Measurements from ENCODE around the gene DCAF4. TPM values are rescaled to one million over a fixed set of nuclear protein-coding genes. Genes with fewer than 3 reads are reported as not detected.

DCAF4 gene
- total and polyA plus RNA-seq, 3 donors from 2014 or later = 19.2 to 38.0 (median 35.6) TPM

DNA sequence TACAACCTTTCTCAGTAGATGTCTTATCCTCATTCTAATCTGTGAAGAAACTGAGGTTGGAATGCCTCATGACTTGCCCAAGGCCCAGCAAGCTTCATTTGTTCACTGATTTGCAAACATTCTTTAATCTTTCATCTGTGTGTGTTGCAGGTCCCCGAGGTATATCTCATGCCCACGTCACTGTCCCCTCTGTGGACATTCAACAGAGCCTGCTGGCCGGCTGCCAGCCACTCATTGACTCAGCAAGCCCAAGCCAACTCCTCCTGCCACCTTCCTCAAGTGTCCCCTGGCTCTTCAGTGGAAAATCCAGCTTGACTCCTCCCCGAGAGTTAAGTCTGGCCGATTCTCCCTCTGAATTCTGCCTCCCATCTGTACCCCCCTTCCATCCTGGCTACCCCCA lies 1.9 kb upstream of the DCAF4 start:
- Histone ChIP-seq H3K9me3 (no peaks in the 10 kb centered on the region), H3K27me3 (no peaks in the 10 kb centered on the region), H3K4me1 (peaks cover 5% of the 10 kb centered on the region), H3K36me3 (ENCODE audit: low read depth, missing control alignments) (no peaks in the 10 kb centered on the region), H3K27ac (no peak overlapping the region), H3K4me3 (no peak overlapping the region)
- 44 to 49% methylated on average over 5 of the region's 5 CpGs for WGBS, 2 donors
- DNase-seq = no peak
- TF ChIP-seq, protein P1, sequence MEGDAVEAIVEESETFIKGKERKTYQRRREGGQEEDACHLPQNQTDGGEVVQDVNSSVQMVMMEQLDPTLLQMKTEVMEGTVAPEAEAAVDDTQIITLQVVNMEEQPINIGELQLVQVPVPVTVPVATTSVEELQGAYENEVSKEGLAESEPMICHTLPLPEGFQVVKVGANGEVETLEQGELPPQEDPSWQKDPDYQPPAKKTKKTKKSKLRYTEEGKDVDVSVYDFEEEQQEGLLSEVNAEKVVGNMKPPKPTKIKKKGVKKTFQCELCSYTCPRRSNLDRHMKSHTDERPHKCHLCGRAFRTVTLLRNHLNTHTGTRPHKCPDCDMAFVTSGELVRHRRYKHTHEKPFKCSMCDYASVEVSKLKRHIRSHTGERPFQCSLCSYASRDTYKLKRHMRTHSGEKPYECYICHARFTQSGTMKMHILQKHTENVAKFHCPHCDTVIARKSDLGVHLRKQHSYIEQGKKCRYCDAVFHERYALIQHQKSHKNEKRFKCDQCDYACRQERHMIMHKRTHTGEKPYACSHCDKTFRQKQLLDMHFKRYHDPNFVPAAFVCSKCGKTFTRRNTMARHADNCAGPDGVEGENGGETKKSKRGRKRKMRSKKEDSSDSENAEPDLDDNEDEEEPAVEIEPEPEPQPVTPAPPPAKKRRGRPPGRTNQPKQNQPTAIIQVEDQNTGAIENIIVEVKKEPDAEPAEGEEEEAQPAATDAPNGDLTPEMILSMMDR (IDR thresholded peaks at IDR 0.05) = no peak
- TF ChIP-seq POLR2A (IDR thresholded peaks at IDR 0.05) = no peak
- intact Hi-C loops (cut with DNase I; ENCODE audit: low total_unique reads) = no loop called here

DNA sequence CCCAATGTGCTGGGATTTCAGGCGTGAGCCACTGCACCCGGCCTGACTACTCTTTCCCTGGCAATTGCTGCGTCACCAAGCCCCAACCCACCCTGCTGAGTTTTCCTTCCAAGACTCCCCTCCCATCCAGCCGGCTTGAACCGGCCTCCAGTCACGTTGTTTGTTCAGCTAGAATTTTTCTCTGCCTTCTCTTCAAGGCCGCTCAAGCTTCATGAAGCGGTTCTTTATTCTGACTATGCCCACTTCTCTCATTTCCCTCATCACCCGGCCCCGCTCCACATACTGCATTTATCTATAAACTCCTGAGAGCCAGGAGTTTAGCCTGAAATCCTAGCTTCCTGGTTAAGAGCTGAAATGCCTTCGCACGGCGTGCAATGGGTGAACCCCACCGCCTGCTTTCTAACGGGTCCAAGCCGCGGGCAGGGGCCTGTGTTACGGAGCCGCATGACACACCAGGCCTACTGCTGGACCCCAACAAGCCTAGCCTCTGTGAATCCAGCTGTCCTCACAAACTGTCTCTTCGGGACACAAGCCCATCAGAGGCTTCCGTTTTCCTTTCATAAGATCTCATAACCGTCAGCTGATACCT lies 999 bp upstream of the DCAF4 start:
- H3K36me3 ChIP-seq (ENCODE audit: low read depth, missing control alignments) = no peaks in the 10 kb centered on the region
- no peaks in the 10 kb centered on the region for H3K9me3 ChIP-seq
- peak overlapping the region; percentile 71 to 81 for H3K27ac ChIP-seq
- H3K4me3 ChIP-seq = peak overlapping the region; percentile 57 to 85
- peaks cover 5% of the 10 kb centered on the region for H3K4me1 ChIP-seq
- intact Hi-C loops (cut with DNase I; ENCODE audit: low total_unique reads) = no loop called here
- TF ChIP-seq POLR2A (IDR thresholded peaks at IDR 0.05) = no peak
- TF ChIP-seq, protein P1 (IDR thresholded peaks at IDR 0.05) = no peak
- WGBS, 2 donors = 35 to 39% methylated on average over 22 of the region's 22 CpGs
- H3K27me3 ChIP-seq = no peaks in the 10 kb centered on the region
- peak; percentile 54 for DNase-seq

DNA sequence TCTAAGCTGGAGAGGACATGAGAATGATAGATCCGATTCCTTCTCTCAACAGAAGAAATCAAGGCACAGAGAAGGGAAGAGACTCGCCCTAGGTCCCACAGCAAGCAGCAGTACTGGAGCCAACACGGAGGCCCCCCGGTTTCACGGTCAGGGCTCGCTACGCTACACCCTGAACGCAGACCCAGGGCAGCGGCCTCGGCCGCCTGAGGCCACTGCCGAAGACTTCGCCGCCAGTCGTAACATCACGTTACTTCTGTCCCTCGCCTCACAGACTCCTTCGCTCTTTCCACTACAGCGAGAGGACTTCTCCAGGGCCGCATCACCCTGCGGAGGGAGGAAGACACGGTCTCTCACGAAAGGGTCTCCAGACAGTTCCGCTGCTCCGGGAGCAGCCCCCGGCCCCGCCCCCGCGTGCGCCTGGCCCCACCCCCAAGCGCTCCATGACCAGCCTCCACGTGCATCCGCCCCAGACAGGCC lies 411 bp upstream of the DCAF4 start:
- Histone ChIP-seq H3K27me3 (no peaks in the 10 kb centered on the region), H3K4me1 (peaks cover 5% of the 10 kb centered on the region), H3K27ac (peak overlapping the region; percentile 71 to 81), H3K9me3 (no peaks in the 10 kb centered on the region), H3K36me3 (ENCODE audit: low read depth, missing control alignments) (no peaks in the 10 kb centered on the region), H3K4me3 (peak overlapping the region; percentile 57 to 85)
- intact Hi-C loops (cut with DNase I; ENCODE audit: low total_unique reads) = no loop called here
- 3 to 4% methylated on average over 11 to 31 of the region's 33 CpGs for WGBS, 2 donors
- no peak for DNase-seq
- TF ChIP-seq POLR2A (IDR thresholded peaks at IDR 0.05) = no peak
- TF ChIP-seq, protein P1 (IDR thresholded peaks at IDR 0.05) = no peak

GRCh38 chr14:72928872-72929271 lies 2.6 kb downstream of the DCAF4 start:
- Histone ChIP-seq H3K4me3 (peak overlapping the region; percentile 20 to 35), H3K9me3 (no peaks in the 10 kb centered on the region), H3K27me3 (no peaks in the 10 kb centered on the region), H3K27ac (no peak overlapping the region), H3K4me1 (peaks cover 5% of the 10 kb centered on the region), H3K36me3 (ENCODE audit: low read depth, missing control alignments) (no peaks in the 10 kb centered on the region)
- intact Hi-C loops (cut with DNase I; ENCODE audit: low total_unique reads) = no loop called here
- DNase-seq = peak; percentile 32
- TF ChIP-seq, protein P1 (IDR thresholded peaks at IDR 0.05) = no peak
- no peak for TF ChIP-seq POLR2A (IDR thresholded peaks at IDR 0.05)
- 61 to 67% methylated on average over 13 to 20 of the region's 21 CpGs for WGBS, 2 donors

All from testis (tissue), 3 donors.